SU-DHL-6 (cell line): ENCODE data around the gene DDX52.

ENCODE experiments used
- CTCF ChIP-seq: fragments of 200-600 bp; sonication (generic); IDR thresholded peaks from one replicate; pipeline ENCODE4 v1.5.1; 2017; ENCODE audit warnings: antibody characterized with exemption, mild to moderate bottlenecking, low read length, moderate library complexity; ENCODE audit not compliant: insufficient read depth, poor library complexity, severe bottlenecking
- EZH2phosphoT487 ChIP-seq: fragments of 200-600 bp; sonication (generic), shearing (Covaris generic); conservative IDR thresholded peaks from 2 replicates; pipeline ENCODE4 v1.6.1; 2018; ENCODE audit warnings: mild to moderate bottlenecking, antibody characterized with exemption, low read length, moderate library complexity, mixed read lengths

DNA sequence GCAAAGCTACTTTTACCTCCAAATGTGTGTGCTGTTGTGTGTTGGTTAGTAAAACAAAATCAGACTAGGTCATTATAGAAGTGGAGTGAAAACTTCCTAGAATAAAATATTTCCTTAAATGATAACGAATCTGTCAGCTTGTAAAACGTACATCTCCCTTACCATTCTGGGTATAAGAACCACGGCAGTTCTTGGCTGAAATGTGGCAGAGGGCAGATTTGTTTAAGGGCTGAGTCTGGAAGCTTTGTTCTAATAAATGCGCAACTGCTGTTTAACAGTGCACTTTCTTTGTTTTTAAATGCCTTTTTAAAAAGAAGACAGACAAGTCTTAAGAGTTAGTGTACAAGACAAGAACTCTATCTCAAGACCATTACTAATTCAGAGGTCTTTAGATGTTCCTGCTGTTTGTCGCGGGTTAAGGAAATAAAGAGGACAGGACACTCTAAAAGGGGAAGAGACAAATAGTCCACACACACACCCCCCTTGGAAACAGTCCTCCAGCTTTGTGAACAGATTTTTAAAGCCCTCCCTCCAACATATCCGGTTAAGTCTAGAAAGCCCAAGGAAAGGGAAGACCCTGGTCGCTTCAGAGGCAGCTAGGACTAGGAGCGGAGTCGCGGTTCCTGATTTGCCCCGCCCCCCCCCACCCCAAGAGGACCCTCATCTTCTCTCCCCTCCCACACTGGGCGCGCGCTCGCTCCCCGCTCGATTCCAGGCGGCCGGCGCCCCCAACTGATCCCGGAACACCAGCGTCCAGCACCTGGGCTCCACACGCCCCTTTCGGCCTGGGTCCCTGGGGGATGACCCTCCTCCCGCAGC, 34.7 kb downstream of the DDX52 start:
- TF ChIP-seq CTCF (no peak), EZH2phosphoT487 (no peak)
